Measurements from ENCODE around the gene ZBP1. TPM values are rescaled to one million over a fixed set of nuclear protein-coding genes. Genes with fewer than 3 reads are reported as not detected.

ZBP1 gene
- total RNA-seq, 1 experiment from 2014 or later, result not detected

- ChIA-PET CTCF (interaction anchor here (0.7 to 1.4 kb wide), 4 partner anchors 19 to 619 kb away, joined by 3 to 5 read pairs (median 4); no protein-coding TSS in a partner anchor), POLR2A (no interaction called here)
- Histone ChIP-seq H3K9me3 (peaks cover 9% of the 10 kb centered on the region), H3K4me3 (ENCODE audit: low read depth, low read length) (no peak overlapping the region), H3K4me1 (peaks cover 5% of the 10 kb centered on the region), H3K36me3 (ENCODE audit: control insufficient read depth, insufficient read depth, low read length) (no peaks in the 10 kb centered on the region), H3K27me3 (replicated peaks; ENCODE audit: control insufficient read depth, insufficient read depth, low read length) (no peaks in the 10 kb centered on the region)
- no TSS peak for BruUV-seq (replicated peaks)
- no peak overlapping the region for H3K27ac Mint-ChIP-seq (ENCODE audit: unreplicated experiment)
- no peaks in the 10 kb centered on the region for H3K4me1 Mint-ChIP-seq (ENCODE audit: low read depth, unreplicated experiment)
- no peaks in the 10 kb centered on the region for H3K9me3 Mint-ChIP-seq (ENCODE audit: unreplicated experiment)
- H3K4me3 Mint-ChIP-seq (ENCODE audit: unreplicated experiment), result no peak overlapping the region
- no peaks in the 10 kb centered on the region for H3K36me3 Mint-ChIP-seq (ENCODE audit: insufficient read depth, unreplicated experiment)
- no peak for DNase-seq
- intact Hi-C loops (cut with micrococcal nuclease; ENCODE audit: unreplicated experiment), result loop anchor here (10.0 kb wide), 1 partner anchor 207 kb away; no protein-coding TSS in a partner anchor
- no peak for TF ChIP-seq CTCF (IDR thresholded peaks at IDR 0.05; ENCODE audit: insufficient read depth in 1 of 2, low read depth in 1 of 2, low read length in 1 of 2, severe bottlenecking in 1 of 2, unreplicated experiment in 1 of 2)
- H3K27me3 Mint-ChIP-seq (ENCODE audit: insufficient read depth, unreplicated experiment), result peaks cover 3% of the 10 kb centered on the region
These were observed 28.7 kb downstream of the ZBP1 start for GRCh38 chr20:57591289-57592229.

GRCh38 chr20:57590485-57591288 is 29.5 kb downstream of the ZBP1 start:
- Histone ChIP-seq H3K36me3 (ENCODE audit: control insufficient read depth, insufficient read depth, low read length) (no peaks in the 10 kb centered on the region), H3K4me1 (peaks cover 4% of the 10 kb centered on the region; the same call in 1 of the 2 replicates), H3K9me3 (peaks cover 9% of the 10 kb centered on the region), H3K27me3 (replicated peaks; ENCODE audit: control insufficient read depth, insufficient read depth, low read length) (no peaks in the 10 kb centered on the region), H3K4me3 (ENCODE audit: low read depth, low read length) (no peak overlapping the region)
- H3K9me3 Mint-ChIP-seq (ENCODE audit: unreplicated experiment), result no peaks in the 10 kb centered on the region
- no peaks in the 10 kb centered on the region for H3K4me1 Mint-ChIP-seq (ENCODE audit: low read depth, unreplicated experiment)
- no peak overlapping the region for H3K4me3 Mint-ChIP-seq (ENCODE audit: unreplicated experiment)
- DNase-seq, result no peak
- BruUV-seq (replicated peaks), result no TSS peak
- H3K27me3 Mint-ChIP-seq (ENCODE audit: insufficient read depth, unreplicated experiment), result peaks cover 3% of the 10 kb centered on the region
- no peaks in the 10 kb centered on the region for H3K36me3 Mint-ChIP-seq (ENCODE audit: insufficient read depth, unreplicated experiment)
- ChIA-PET CTCF (interaction anchor here (1.4 to 1.5 kb wide), 2 partner anchors 78 to 92 kb away, joined by 4 read pairs; no protein-coding TSS in a partner anchor), POLR2A (no interaction called here)
- intact Hi-C loops (cut with micrococcal nuclease; ENCODE audit: unreplicated experiment), result loop anchor here (10.0 kb wide), 1 partner anchor 206 kb away; no protein-coding TSS in a partner anchor
- no peak for TF ChIP-seq CTCF (IDR thresholded peaks at IDR 0.05; ENCODE audit: insufficient read depth in 1 of 2, low read depth in 1 of 2, low read length in 1 of 2, severe bottlenecking in 1 of 2, unreplicated experiment in 1 of 2)
- no peak overlapping the region for H3K27ac Mint-ChIP-seq (ENCODE audit: unreplicated experiment)
